ENCODE results near the gene PSENEN. TPM values are rescaled to one million over a fixed set of nuclear protein-coding genes. Genes with fewer than 3 reads are reported as not detected.

PSENEN gene
- total and polyA plus RNA-seq, 9 of the 15 experiments (the other 6 are each of a cell fraction or from before 2014, with no cell fraction given) = 34.5 to 299 (median 61.1) TPM

DNA sequence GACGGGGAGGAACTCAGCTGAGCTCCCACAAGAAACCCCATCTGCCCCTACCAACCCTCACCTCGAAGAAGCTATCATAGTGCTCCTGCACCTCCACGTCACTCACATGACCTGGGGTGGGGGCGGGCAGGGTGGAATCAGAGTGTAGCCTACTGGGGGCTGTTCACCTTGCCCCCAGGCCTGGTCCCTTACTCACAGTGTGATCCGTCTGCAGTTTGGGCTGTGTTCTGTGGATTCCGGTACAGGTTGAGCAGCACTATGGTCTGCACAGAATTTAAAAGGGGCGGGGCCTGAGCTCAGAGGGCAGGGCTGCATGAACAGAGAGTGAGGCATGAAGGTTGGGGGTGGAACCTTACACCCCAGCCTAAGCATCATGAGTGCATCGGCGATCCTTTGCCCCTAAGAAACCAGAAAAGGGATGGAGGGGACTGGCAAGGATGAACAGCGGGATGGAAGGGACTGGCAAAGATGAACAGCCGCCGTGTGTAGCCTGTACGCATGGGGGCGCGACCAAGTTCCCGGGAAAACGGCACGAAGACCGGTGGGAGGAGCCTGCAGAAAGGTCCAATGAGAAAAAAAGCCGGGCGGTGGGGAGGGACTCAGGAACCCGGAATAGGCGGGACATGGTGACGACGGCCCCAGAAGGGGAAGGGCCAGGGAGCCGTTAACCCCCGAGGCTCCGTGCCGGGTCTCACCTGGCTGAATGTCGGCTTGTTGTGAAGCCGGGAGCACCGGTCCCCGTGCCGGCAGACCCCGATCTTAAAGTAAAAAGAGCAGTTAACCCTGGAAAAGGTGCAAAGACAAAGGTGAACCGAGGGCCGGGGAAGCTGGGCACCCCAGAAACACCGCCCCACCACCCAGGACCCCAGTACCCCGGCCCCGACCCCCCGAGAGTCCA lies 772 bp upstream of the PSENEN start (continued):
- TF ChIP-seq, protein P1, sequence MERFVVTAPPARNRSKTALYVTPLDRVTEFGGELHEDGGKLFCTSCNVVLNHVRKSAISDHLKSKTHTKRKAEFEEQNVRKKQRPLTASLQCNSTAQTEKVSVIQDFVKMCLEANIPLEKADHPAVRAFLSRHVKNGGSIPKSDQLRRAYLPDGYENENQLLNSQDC (CRISPR knock-in tag; IDR thresholded peaks at IDR 0.05) = no peak
- no peak for TF ChIP-seq FOS (IDR thresholded peaks at IDR 0.05; ENCODE audit: extremely low read depth, insufficient read length)
- TF ChIP-seq ZNF24 (IDR thresholded peaks at IDR 0.05) = no peak
- peak; percentile 73 for TF ChIP-seq SP1 (CRISPR knock-in tag; IDR thresholded peaks at IDR 0.05)
- TF ChIP-seq POLR2B (IDR thresholded peaks at IDR 0.05; ENCODE audit: low read depth, partially characterized antibody) = peak; percentile 72
- no peak for TF ChIP-seq ELK1 (CRISPR knock-in tag; IDR thresholded peaks at IDR 0.05)
- peak; percentile 56; the same call in 1 of the 2 replicates for TF ChIP-seq PHF8 (IDR thresholded peaks at IDR 0.05; ENCODE audit: borderline replicate concordance, low read length)
- TF ChIP-seq FOXP1 (CRISPR knock-in tag; IDR thresholded peaks at IDR 0.05) = 0 out of 2 replicates have a peak, but pooled peaks have one; percentile 30
- TF ChIP-seq BHLHE40 (IDR thresholded peaks at IDR 0.05; ENCODE audit: low read length) = 0 out of 2 replicates have a peak, but pooled peaks have one; percentile 24
- no peak for TF ChIP-seq LARP7 (IDR thresholded peaks at IDR 0.05)
- 0 out of 2 replicates have a peak, but pooled peaks have one; percentile 9 for TF ChIP-seq FOXK1 (CRISPR knock-in tag; IDR thresholded peaks at IDR 0.05; ENCODE audit: borderline replicate concordance)
- TF ChIP-seq ATF7 (IDR thresholded peaks at IDR 0.05) = no peak
- peak; percentile 74; the same call in 1 of the 2 replicates for TF ChIP-seq NKRF (IDR thresholded peaks at IDR 0.05; ENCODE audit: borderline replicate concordance)
- TF ChIP-seq HDAC2 (IDR thresholded peaks at IDR 0.05) = peak; percentile 67; the same call in 1 of the 2 replicates
- TF ChIP-seq KDM4B (IDR thresholded peaks at IDR 0.05; ENCODE audit: borderline replicate concordance in 2 of 2, low read depth in 1 of 2) = no peak
- TF ChIP-seq BACH1 (tag; IDR thresholded peaks at IDR 0.05) = no peak
- TF ChIP-seq TAF7 (tag; IDR thresholded peaks at IDR 0.05) = peak; percentile 52; the same call in 1 of the 2 replicates
- TF ChIP-seq NR3C1 (CRISPR knock-in tag; IDR thresholded peaks at IDR 0.05) = no peak
- TF ChIP-seq, protein P2, sequence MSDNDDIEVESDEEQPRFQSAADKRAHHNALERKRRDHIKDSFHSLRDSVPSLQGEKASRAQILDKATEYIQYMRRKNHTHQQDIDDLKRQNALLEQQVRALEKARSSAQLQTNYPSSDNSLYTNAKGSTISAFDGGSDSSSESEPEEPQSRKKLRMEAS (CRISPR knock-in tag; IDR thresholded peaks at IDR 0.05) = peak; percentile 71
- TF ChIP-seq SRF (CRISPR knock-in tag; IDR thresholded peaks at IDR 0.05) = no peak
- TF ChIP-seq KDM5B (IDR thresholded peaks at IDR 0.05; ENCODE audit: insufficient replicate concordance, low read depth, low read length) = peak; percentile 62
- TF ChIP-seq EP400 (IDR thresholded peaks at IDR 0.05) = peak; percentile 52; the same call in 1 of the 2 replicates
- TF ChIP-seq, protein P3, sequence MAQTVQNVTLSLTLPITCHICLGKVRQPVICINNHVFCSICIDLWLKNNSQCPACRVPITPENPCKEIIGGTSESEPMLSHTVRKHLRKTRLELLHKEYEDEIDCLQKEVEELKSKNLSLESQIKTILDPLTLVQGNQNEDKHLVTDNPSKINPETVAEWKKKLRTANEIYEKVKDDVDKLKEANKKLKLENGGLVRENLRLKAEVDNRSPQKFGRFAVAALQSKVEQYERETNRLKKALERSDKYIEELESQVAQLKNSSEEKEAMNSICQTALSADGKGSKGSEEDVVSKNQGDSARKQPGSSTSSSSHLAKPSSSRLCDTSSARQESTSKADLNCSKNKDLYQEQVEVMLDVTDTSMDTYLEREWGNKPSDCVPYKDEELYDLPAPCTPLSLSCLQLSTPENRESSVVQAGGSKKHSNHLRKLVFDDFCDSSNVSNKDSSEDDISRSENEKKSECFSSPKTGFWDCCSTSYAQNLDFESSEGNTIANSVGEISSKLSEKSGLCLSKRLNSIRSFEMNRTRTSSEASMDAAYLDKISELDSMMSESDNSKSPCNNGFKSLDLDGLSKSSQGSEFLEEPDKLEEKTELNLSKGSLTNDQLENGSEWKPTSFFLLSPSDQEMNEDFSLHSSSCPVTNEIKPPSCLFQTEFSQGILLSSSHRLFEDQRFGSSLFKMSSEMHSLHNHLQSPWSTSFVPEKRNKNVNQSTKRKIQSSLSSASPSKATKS (CRISPR knock-in tag; IDR thresholded peaks at IDR 0.05) = no peak
